Pons (tissue), 1 donor: Measurements from ENCODE around the gene FABP6.

Experiments used
- DNase-seq: peaks from one replicate; pipeline ENCODE4 v3.0.0-alpha.2; 2016; ENCODE audit warnings: low spot score

Gene FABP6

GRCh38 chr5:160262151-160263074, 33.1 kb downstream of the FABP6 start:
- DNase-seq: no peak

GRCh38 chr5:160263326-160263855, 34.1 kb downstream of the FABP6 start:
- no peak for DNase-seq

GRCh38 chr5:160266044-160266443, 36.7 kb downstream of the FABP6 start:
- DNase-seq: no peak

GRCh38 chr5:160266752-160267345, 37.5 kb downstream of the FABP6 start:
- no peak for DNase-seq

- no peak for DNase-seq
These were observed 38.8 kb downstream of the FABP6 start for GRCh38 chr5:160268121-160268520.

DNA sequence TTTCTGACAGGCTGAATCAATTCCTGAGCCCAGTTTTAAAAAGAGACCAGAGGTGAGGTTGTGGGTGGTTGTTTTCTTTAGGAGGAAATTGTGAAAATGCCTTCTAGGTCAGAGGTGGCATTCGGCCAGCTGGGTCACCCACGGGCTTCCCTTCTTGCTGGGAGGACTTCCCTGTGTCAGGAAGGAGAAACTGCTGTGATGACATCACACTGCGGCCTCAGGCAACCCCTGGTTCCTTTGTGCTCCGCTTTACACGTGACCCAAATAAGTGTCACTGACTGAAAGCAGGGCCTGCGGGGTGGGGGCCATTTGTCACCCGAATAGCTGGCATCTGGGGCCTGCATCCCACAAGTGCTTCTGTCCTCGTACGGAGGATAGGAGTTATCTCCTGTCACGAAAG, 39.7 kb downstream of the FABP6 start:
- DNase-seq: peak; percentile 85

DNA sequence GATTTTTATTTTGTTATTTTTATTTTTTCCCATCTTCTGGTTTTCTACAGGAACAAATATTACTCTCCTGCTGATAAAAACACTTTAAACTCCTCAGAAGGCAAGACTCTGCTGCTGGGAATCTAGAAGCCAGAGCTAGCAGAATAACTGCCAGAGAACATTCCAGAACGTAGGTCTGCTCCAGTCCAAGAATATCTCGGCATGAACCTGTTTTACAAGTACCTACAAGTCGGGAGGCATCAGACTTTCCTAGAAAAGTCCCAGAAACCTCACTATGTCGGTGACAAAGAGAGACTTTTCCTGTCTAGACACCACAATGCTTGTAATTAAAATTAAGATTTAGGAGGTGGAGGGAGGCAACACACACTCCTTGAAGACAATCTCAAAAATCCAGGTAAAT, 41.4 kb downstream of the FABP6 start:
- DNase-seq: no peak

GRCh38 chr5:160271396-160271795, 42.1 kb downstream of the FABP6 start:
- no peak for DNase-seq

GRCh38 chr5:160271836-160272235, 42.5 kb downstream of the FABP6 start:
- no peak for DNase-seq

DNA sequence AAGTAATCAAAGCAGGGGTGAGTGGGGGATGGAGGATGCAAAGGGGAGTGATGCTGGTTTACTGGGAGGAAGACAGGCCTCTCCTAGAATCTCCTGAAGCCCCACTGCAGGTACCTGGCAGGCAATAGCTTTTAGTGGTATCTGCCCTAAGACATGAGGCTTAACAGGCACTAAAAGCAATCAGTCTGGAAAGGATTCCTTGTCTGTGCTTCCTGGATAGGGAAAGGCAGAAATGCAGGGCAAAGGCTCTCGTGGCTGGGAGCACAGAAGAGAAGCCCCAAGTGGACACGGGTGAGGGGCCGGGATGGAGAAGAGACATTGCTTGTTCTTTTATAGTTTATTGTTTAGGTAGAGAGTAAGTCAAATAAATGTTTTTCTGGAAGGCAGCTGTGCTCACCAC, 43.0 kb downstream of the FABP6 start:
- no peak for DNase-seq

DNA sequence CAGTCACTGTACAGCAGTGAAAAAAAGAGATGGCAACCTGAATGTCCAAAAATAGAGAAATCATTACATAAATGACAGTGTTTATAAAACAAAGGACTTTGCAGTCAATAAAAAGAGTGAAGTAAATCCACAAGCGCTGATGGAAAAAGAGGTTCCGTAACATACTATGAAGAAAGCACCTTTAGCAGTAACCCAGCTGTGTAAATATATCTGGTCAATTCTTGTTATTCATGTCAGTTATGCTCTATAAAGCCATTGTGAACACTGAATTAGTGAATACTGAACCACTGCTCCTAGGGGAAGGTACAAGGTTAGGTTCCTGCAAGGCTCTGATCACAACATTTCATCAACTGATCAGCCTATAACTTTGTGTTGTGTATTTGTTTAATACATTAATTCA, 43.6 kb downstream of the FABP6 start:
- no peak for DNase-seq

- no peak for DNase-seq
These were observed 45.2 kb downstream of the FABP6 start for GRCh38 chr5:160274483-160274931.

DNA sequence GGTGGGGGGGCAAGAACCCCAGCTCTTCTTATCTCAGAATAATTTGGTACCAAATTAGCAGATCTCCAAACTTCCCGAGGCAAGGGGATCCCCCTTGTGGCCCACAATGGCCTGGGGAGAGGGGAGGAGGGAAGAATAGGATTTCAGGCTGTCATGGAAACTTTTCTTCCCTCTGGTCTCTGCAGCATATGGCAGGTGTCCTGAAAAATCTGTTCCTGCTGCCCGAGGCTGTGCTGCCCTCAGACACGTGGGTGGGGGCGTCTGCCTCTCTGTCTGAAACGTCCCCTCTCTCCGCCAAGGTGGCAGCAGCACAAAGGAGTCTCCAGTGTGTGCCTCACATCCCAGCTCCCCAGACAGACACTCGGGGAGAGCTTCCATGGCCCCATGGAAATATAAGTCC, 49.0 kb downstream of the FABP6 start:
- no peak for DNase-seq

DNA sequence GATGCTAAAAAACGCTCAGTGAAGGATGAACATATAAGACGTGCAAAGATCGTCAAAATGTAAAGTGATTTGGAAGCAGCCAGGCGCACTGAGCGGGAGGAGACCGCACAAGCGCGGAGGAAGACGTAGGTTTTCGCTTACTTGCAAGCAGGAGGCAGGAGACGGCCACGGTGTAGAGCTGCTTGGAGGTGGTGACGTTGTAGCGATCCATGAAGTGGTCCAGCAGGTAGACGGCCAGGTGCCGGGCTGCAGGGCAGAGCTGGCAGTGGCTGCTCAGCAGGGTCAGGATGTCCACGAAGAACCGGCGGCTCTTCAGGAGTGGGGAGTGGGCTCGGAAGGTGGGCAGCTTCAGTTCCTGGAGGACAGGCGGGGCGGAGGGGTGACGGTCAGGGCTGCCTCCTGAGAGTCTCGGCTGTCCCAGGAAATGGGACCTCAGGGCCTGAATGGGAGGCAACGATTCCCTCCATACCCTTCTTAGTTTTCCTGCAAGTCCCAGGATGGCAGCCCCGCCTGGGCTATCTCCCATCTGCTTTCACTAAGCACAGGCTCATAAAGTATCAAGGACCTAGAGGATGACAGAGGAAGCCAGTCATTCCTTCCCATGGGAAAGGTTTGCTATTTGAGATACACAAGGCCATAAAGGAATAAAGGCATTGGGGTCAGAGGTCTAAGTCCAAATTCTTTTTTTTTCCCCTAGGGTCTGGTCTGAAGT, 51.2 kb downstream of the FABP6 start:
- no peak for DNase-seq

DNA sequence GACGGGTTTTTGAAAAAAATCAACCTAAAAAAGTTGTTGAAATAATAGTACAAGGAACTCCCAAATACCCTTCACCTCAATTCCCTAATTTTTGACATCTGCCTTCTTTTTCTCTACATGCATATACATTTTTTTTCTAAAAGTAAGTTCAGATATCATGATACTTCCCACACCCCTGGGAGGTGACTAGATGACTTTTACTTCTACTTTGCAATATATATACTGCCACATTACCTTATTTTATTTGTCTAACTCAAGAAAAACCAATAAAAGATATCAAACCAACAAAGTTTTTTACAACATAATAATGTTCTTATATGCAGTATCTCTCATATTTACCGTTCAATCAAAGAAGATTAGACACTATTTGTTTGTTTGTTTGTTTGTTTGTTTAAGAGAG, 52.0 kb downstream of the FABP6 start:
- no peak for DNase-seq

DNA sequence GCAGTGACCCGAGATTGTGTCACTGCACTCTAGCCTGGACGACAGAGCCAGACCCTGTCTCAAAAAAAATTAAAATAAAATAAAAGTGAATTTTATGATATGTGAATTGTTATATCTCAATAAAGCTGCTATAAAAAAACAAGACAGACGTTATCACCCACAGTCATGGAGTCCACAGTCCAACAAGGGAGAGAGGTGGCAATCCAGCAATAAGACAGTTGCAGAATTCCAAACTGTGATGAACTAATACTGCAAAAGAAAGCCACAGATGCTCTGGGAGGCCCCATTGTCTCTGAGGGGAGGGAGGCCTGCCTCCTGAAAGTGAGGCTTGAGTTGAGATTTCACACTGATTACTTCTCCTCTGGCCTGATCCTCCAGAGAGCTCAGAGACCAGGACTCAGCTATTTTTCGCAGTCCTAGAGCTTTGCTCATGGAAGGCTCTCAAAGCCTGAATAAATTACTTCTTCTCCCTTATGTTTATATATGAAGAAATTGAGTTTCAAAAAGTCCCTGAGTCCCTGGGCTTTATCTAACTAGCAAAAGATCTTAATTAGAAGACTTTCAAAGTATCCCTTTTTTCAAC, 55.1 kb downstream of the FABP6 start:
- no peak for DNase-seq

DNA sequence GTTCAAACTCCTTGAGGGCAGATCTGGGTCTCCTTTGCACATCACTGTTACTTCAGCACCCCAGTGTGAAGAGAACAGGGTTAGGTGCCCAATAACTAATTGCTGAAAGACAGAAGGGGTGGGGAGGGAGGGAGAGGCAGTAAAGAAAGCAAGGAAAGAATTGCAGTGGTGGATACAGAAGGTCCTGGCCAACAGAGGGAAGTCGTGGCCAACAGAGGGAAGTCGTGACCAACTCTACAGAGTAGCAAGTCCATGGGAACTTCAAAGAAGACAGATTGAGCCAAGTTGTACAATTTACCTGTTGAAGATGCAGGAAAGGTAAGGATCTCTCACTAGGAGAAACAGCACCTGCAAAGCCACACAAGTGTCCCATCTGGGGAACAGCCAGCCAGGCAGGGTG, 56.0 kb downstream of the FABP6 start:
- no peak for DNase-seq

GRCh38 chr5:160286947-160287346, 57.6 kb downstream of the FABP6 start:
- DNase-seq: no peak

- DNase-seq: peak; percentile 34
These were observed 58.2 kb downstream of the FABP6 start for GRCh38 chr5:160287378-160288051.
